Measurements from ENCODE around the gene AIFM1. TPM values are rescaled to one million over a fixed set of nuclear protein-coding genes. Genes with fewer than 3 reads are reported as not detected.

AIFM1 gene
- total and polyA plus RNA-seq, 2 of the 4 experiments (the other 2 are of a cell fraction) = 22.0 to 27.4 TPM

GRCh38 chrX:130196466-130196865 lies 30.8 kb upstream of the AIFM1 start:
- no peak overlapping the region for H2BK120ac ChIP-seq (ENCODE audit: low read depth, low read length)
- H2BK5ac ChIP-seq (ENCODE audit: low read depth, low read length, poor library complexity, severe bottlenecking) = no peak overlapping the region
- no peak overlapping the region for H3K9ac ChIP-seq (ENCODE audit: low read depth, low read length)
- in situ Hi-C loops (cut with MboI; ENCODE audit: low sequenced_read_pairs) (loop anchor here (25.0 kb wide), 1 partner anchor 584 kb away; no protein-coding TSS in a partner anchor), dilution Hi-C loops (cut with HindIII; ENCODE audit: low sequenced_read_pairs, unreplicated experiment) (no loop called here), intact Hi-C loops (cut with micrococcal nuclease) (no loop called here)
- no peak overlapping the region for H3K18ac ChIP-seq (ENCODE audit: low read depth, low read length)
- no peak overlapping the region for H4K5ac ChIP-seq (ENCODE audit: low read depth, low read length)
- H4K20me1 ChIP-seq (ENCODE audit: insufficient read depth, low read length) = no peaks in the 10 kb centered on the region
- no peaks in the 10 kb centered on the region for H3K9me1 ChIP-seq (ENCODE audit: insufficient read depth, low read length)
- no TSS peak for BruUV-seq (replicated peaks)
- no peak overlapping the region for H4K8ac ChIP-seq (ENCODE audit: low read depth in 2 of 2, low read length in 2 of 2)
- no peak overlapping the region for H3K4ac ChIP-seq (ENCODE audit: low read depth, low read length)
- H3K36me3 ChIP-seq (ENCODE audit: control insufficient read depth, insufficient read depth, low read length) = no peaks in the 10 kb centered on the region
- H2BK15ac ChIP-seq (ENCODE audit: low read depth, low read length) = no peak overlapping the region
- POLR2A ChIA-PET (ENCODE audit: unreplicated experiment) = no interaction called here
- no peak overlapping the region for H2BK20ac ChIP-seq (ENCODE audit: low read depth, low read length)
- DNase-seq (no peak), ATAC-seq (ENCODE audit: low read depth) (no peak)
- no peak overlapping the region for H4K91ac ChIP-seq (ENCODE audit: insufficient read depth, low read depth, low read length)
- H3K4me1 ChIP-seq (ENCODE audit: control insufficient read depth, insufficient read depth, low read length) = no peaks in the 10 kb centered on the region
- no peaks in the 10 kb centered on the region for H3K9me3 ChIP-seq (ENCODE audit: control insufficient read depth, insufficient read depth, low read length)
- no peak overlapping the region for H3K56ac ChIP-seq (ENCODE audit: extremely low read depth, insufficient read depth, low read length)
- no peak overlapping the region for H3K4me3 ChIP-seq (ENCODE audit: insufficient read depth, low read depth, low read length)
- H2AK5ac ChIP-seq (ENCODE audit: low read depth, low read length) = no peak overlapping the region
- H3K14ac ChIP-seq (replicated peaks; ENCODE audit: low read depth, low read length) = no peak overlapping the region
- H3K27me3 ChIP-seq (ENCODE audit: control insufficient read depth, insufficient read depth, low read length) = no peaks in the 10 kb centered on the region; the same call in 1 of the 2 replicates
- no peak overlapping the region for H2AFZ ChIP-seq (replicated peaks; ENCODE audit: low read length, poor library complexity)
- 50% methylated on average over 1 of the region's 7 CpGs; no CpG with 5 or more reads in 1 of the 2 experiments for WGBS, 2 experiments (ENCODE audit: extremely low coverage in 2 of 2, insufficient read length in 1 of 2)
- no peak overlapping the region for H3K27ac ChIP-seq (ENCODE audit: insufficient read depth, low read length)
- H3K4me2 ChIP-seq (ENCODE audit: low read depth, low read length) = no peak overlapping the region
- H3K79me1 ChIP-seq (ENCODE audit: low read depth in 1 of 2, low read length in 2 of 2) = no peaks in the 10 kb centered on the region
- no peak overlapping the region for H2AK9ac ChIP-seq (replicated peaks; ENCODE audit: low read depth, low read length, poor library complexity)
- TF ChIP-seq ELK1 (IDR thresholded peaks at IDR 0.05; ENCODE audit: borderline replicate concordance, low read depth, low read length) = no peak
- no peak for TF ChIP-seq SMC3 (IDR thresholded peaks at IDR 0.05; ENCODE audit: low read depth, low read length)
- TF ChIP-seq POLR2A (IDR thresholded peaks at IDR 0.05; ENCODE audit: low read depth, low read length) = no peak
- TF ChIP-seq MAZ (IDR thresholded peaks at IDR 0.05; ENCODE audit: borderline replicate concordance, low read depth, low read length) = no peak
- no peak for TF ChIP-seq MXI1 (IDR thresholded peaks at IDR 0.05; ENCODE audit: borderline replicate concordance, low read depth, low read length)
- TF ChIP-seq FOS (IDR thresholded peaks at IDR 0.05; ENCODE audit: low read depth, low read length) = no peak
- TF ChIP-seq CHD1 (IDR thresholded peaks at IDR 0.05; ENCODE audit: low read depth, low read length) = no peak
- no peak for TF ChIP-seq USF2 (IDR thresholded peaks at IDR 0.05; ENCODE audit: low read depth, low read length)
- no peak for TF ChIP-seq RCOR1 (IDR thresholded peaks at IDR 0.05; ENCODE audit: insufficient replicate concordance, low read length)
- no peak for TF ChIP-seq CEBPB (IDR thresholded peaks at IDR 0.05; ENCODE audit: low read depth, low read length)
- H3K23ac ChIP-seq (ENCODE audit: low read depth, low read length) = no peak overlapping the region
- CTCF ChIA-PET = no interaction called here

All from IMR-90 (cell line).